HepG2 (cell line): Measurements from ENCODE around the gene TBC1D16. TPM values are rescaled to one million over a fixed set of nuclear protein-coding genes. Genes with fewer than 3 reads are reported as not detected.

Experiments used
- ATF3 ChIP-seq: sonication (generic); formaldehyde crosslinking; IDR thresholded peaks from 2 replicates; pipeline ENCODE4 v1.4.0; 2020; ENCODE audit warnings: missing genetic modification reagents
- CENPX ChIP-seq: sonication (generic); formaldehyde crosslinking; IDR thresholded peaks from 2 replicates; pipeline ENCODE4 v1.9.0; 2021; ENCODE audit warnings: mild to moderate bottlenecking, missing genetic modification reagents, moderate library complexity
- EP300 ChIP-seq, 3 experiments: sonication (generic) in 1 of 3; formaldehyde crosslinking in 1 of 3; IDR thresholded peaks; 2 replicates each; pipeline versions ENCODE4 v1.5.1 to v1.6.1; 2011 to 2020; ENCODE audit warnings: low read depth in 2 of 3, low read length in 2 of 3, borderline replicate concordance in 1 of 3, improper control_type of control experiment in 1 of 3, mild to moderate bottlenecking in 1 of 3, missing genetic modification reagents in 1 of 3, moderate library complexity in 1 of 3
- FOXM1 ChIP-seq: sonication (generic); formaldehyde crosslinking; IDR thresholded peaks from 2 replicates; pipeline ENCODE4 v1.5.0; 2020; ENCODE audit warnings: missing genetic modification reagents
- LBX2 ChIP-seq: sonication (generic); formaldehyde crosslinking; IDR thresholded peaks from 2 replicates; pipeline ENCODE4 v1.5.0; 2020; ENCODE audit warnings: missing genetic modification reagents, mild to moderate bottlenecking, borderline replicate concordance
- MTERF4 ChIP-seq: sonication (generic); formaldehyde crosslinking; IDR thresholded peaks from 2 replicates; pipeline ENCODE4 v1.8.0; 2023; ENCODE audit warnings: mild to moderate bottlenecking, missing genetic modification reagents
- SIX1 ChIP-seq: sonication (generic); formaldehyde crosslinking; IDR thresholded peaks from 2 replicates; pipeline ENCODE4 v1.4.0; 2020; ENCODE audit warnings: missing genetic modification reagents, borderline replicate concordance
- STAT6 ChIP-seq: sonication (generic); formaldehyde crosslinking; IDR thresholded peaks from 2 replicates; pipeline ENCODE4 v1.4.0; 2020; ENCODE audit warnings: missing genetic modification reagents, mild to moderate bottlenecking, borderline replicate concordance
- TEF ChIP-seq: sonication (generic); formaldehyde crosslinking; IDR thresholded peaks from 2 replicates; pipeline ENCODE4 v1.5.0; 2020; ENCODE audit warnings: missing genetic modification reagents
- ZBTB26 ChIP-seq: IDR thresholded peaks from 2 replicates; pipeline ENCODE4 v1.6.1; 2016; ENCODE audit warnings: missing compliant biosample characterization, missing genetic modification reagents, borderline replicate concordance
- ZBTB38 ChIP-seq: sonication (generic); formaldehyde crosslinking; IDR thresholded peaks from 2 replicates; pipeline ENCODE4 v1.5.1; 2020; ENCODE audit warnings: mild to moderate bottlenecking, missing genetic modification reagents
- ZBTB4 ChIP-seq: sonication (generic); formaldehyde crosslinking; IDR thresholded peaks from 2 replicates; pipeline ENCODE4 v1.4.0; 2020; ENCODE audit warnings: missing genetic modification reagents, mild to moderate bottlenecking, borderline replicate concordance
- ZC3H4 ChIP-seq: sonication (generic); formaldehyde crosslinking; IDR thresholded peaks from 2 replicates; pipeline ENCODE4 v1.4.0; 2020; ENCODE audit warnings: missing genetic modification reagents, borderline replicate concordance
- ZNF136 ChIP-seq: sonication (generic); formaldehyde crosslinking; IDR thresholded peaks from 2 replicates; pipeline ENCODE4 v1.8.1; 2022; ENCODE audit warnings: low read depth, mild to moderate bottlenecking, moderate library complexity, missing genetic modification reagents
- ZNF558 ChIP-seq: sonication (generic); formaldehyde crosslinking; IDR thresholded peaks from 2 replicates; pipeline ENCODE4 v1.9.0; 2022; ENCODE audit warnings: mild to moderate bottlenecking, missing genetic modification reagents, borderline replicate concordance
- polyA plus RNA-seq, 8 experiments: library from polyadenylated mRNA; depleted of rRNA in 3 of 8; stranded (reverse) in 7 of 8; unstranded in 1 of 8; fragments of >200 nt; fragmentation: Illumina TruSeq in 4 of 8; extraction: Trizol in 4 of 8; gene quantifications; 2 replicates each; pipeline versions ENCODE4 v1.2.1 to v1.2.3, GENCODE V29; 2011 to 2016; ENCODE audit warnings: low read depth in 4 of 8, missing spikeins in 1 of 8, mixed read lengths in 1 of 8; ENCODE audit not compliant: insufficient read depth in 1 of 8
- total RNA-seq, 5 experiments: library from RNA; depleted of rRNA; stranded (reverse); fragments of >200 nt; fragmentation: Illumina TruSeq; extraction: Trizol; gene quantifications; 2 replicates each; pipeline ENCODE4 v1.2.3, GENCODE V29; 2016; ENCODE audit warnings: low read depth in 1 of 5

The TBC1D16 gene
- total and polyA plus RNA-seq, 2 of the 13 experiments (the other 11 are each of a cell fraction or from before 2014, with no cell fraction given), result 14.9 to 24.9 TPM

GRCh38 chr17:80008383-80008840 is 27.3 kb downstream of the TBC1D16 start (continued):
- no peak for TF ChIP-seq ZNF558 (CRISPR knock-in tag)
- TF ChIP-seq ZBTB4 (CRISPR knock-in tag), result no peak
- TF ChIP-seq CENPX, result no peak
- TF ChIP-seq SIX1 (CRISPR knock-in tag), result no peak
- peak; percentile 67; the same call in 1 of the 2 replicates for TF ChIP-seq MTERF4 (CRISPR knock-in tag)
- no peak for TF ChIP-seq TEF (CRISPR knock-in tag)
- TF ChIP-seq STAT6 (CRISPR knock-in tag), result no peak
- TF ChIP-seq EP300 (IDR thresholded peaks at IDR 0.05; ENCODE audit: low read depth in 2 of 2, low read length in 2 of 2), result no peak
- no peak for TF ChIP-seq EP300 (CRISPR knock-in tag; IDR thresholded peaks at IDR 0.05; ENCODE audit: borderline replicate concordance)
- no peak for TF ChIP-seq LBX2
- TF ChIP-seq ZBTB26, result no peak
- TF ChIP-seq ZC3H4 (CRISPR knock-in tag), result no peak
- TF ChIP-seq ATF3 (CRISPR knock-in tag), result no peak; the same call in 1 of the 2 replicates
- 0 out of 2 replicates have a peak, but pooled peaks have one; percentile 78 for TF ChIP-seq ZNF136 (CRISPR knock-in tag)
- TF ChIP-seq ZBTB38 (CRISPR knock-in tag), result peak; percentile 73
- no peak for TF ChIP-seq FOXM1 (CRISPR knock-in tag)
